ENCODE data around the gene KIF9. TPM values are rescaled to one million over a fixed set of nuclear protein-coding genes. Genes with fewer than 3 reads are reported as not detected.
A peak's percentile ranks its signal among the peaks of the same experiment; 100 is the strongest.

KIF9 gene
- total RNA-seq, 1 experiment from 2014 or later: 5.8 TPM

DNA sequence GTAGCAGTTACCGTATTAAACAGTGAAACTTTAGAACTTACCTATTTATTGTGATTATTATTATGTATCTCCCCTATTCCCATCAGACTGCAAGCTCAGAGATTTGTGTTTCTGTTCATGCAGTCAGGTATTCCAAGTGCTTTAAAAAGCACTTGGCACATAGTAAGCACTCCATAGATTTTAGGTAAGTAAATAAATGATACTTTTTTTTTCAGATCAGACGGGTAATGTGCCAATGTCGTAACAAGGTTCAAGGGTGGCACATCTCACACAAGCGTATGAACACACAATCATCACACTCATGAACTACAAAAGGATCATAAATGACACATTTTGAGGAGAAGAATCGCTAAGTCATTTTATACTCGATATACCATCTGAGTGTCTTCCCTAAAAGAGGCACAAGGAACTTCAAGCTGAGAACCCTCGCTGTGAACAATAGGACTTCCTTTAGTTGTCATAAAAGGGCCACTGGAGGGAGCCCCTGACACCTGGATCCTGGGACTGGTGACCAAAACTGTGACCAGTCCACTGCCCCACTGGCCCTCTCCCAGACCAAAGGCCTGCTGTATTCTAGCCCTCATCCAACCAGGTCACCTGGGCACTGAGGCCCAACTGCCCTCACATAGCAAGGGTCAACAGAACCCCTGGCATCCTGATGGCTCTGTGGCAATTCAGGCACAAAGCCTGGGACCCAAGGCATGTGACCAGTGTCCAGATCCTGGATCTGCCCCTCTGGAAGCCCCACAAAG is 32.1 kb downstream of the KIF9 start:
- Mint-ChIP-seq H3K27me3 (ENCODE audit: low read depth) (no peaks in the 10 kb centered on the region), H3K4me1 (peaks cover 4% of the 10 kb centered on the region), H3K36me3 (no peaks in the 10 kb centered on the region), H3K9me3 (no peaks in the 10 kb centered on the region), H3K4me3 (no peak overlapping the region), H3K27ac (no peak overlapping the region)
- DNase-seq (ENCODE audit: low spot score) (peak; percentile 44), ATAC-seq (peak; percentile 78)
- no peak for TF ChIP-seq GTF2I (CRISPR knock-in tag; conservative IDR thresholded peaks at IDR 0.05)
- TF ChIP-seq, protein P1, sequence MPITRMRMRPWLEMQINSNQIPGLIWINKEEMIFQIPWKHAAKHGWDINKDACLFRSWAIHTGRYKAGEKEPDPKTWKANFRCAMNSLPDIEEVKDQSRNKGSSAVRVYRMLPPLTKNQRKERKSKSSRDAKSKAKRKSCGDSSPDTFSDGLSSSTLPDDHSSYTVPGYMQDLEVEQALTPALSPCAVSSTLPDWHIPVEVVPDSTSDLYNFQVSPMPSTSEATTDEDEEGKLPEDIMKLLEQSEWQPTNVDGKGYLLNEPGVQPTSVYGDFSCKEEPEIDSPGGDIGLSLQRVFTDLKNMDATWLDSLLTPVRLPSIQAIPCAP (CRISPR knock-in tag; IDR thresholded peaks at IDR 0.05): no peak
- no peak for TF ChIP-seq NFATC4 (CRISPR knock-in tag; IDR thresholded peaks at IDR 0.05)
- no peak for TF ChIP-seq ZNF138 (CRISPR knock-in tag; conservative IDR thresholded peaks at IDR 0.05)
- no peak for TF ChIP-seq HMGA2 (CRISPR knock-in tag; IDR thresholded peaks at IDR 0.05)
- TF ChIP-seq OVOL2 (CRISPR knock-in tag; IDR thresholded peaks at IDR 0.05; ENCODE audit: borderline replicate concordance): no peak
- TF ChIP-seq, protein P2, sequence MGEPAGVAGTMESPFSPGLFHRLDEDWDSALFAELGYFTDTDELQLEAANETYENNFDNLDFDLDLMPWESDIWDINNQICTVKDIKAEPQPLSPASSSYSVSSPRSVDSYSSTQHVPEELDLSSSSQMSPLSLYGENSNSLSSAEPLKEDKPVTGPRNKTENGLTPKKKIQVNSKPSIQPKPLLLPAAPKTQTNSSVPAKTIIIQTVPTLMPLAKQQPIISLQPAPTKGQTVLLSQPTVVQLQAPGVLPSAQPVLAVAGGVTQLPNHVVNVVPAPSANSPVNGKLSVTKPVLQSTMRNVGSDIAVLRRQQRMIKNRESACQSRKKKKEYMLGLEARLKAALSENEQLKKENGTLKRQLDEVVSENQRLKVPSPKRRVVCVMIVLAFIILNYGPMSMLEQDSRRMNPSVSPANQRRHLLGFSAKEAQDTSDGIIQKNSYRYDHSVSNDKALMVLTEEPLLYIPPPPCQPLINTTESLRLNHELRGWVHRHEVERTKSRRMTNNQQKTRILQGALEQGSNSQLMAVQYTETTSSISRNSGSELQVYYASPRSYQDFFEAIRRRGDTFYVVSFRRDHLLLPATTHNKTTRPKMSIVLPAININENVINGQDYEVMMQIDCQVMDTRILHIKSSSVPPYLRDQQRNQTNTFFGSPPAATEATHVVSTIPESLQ (CRISPR knock-in tag; IDR thresholded peaks at IDR 0.05): no peak
- TF ChIP-seq, protein P3, sequence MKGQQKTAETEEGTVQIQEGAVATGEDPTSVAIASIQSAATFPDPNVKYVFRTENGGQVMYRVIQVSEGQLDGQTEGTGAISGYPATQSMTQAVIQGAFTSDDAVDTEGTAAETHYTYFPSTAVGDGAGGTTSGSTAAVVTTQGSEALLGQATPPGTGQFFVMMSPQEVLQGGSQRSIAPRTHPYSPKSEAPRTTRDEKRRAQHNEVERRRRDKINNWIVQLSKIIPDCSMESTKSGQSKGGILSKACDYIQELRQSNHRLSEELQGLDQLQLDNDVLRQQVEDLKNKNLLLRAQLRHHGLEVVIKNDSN (CRISPR knock-in tag; IDR thresholded peaks at IDR 0.05): no peak
- TF ChIP-seq, protein P4, sequence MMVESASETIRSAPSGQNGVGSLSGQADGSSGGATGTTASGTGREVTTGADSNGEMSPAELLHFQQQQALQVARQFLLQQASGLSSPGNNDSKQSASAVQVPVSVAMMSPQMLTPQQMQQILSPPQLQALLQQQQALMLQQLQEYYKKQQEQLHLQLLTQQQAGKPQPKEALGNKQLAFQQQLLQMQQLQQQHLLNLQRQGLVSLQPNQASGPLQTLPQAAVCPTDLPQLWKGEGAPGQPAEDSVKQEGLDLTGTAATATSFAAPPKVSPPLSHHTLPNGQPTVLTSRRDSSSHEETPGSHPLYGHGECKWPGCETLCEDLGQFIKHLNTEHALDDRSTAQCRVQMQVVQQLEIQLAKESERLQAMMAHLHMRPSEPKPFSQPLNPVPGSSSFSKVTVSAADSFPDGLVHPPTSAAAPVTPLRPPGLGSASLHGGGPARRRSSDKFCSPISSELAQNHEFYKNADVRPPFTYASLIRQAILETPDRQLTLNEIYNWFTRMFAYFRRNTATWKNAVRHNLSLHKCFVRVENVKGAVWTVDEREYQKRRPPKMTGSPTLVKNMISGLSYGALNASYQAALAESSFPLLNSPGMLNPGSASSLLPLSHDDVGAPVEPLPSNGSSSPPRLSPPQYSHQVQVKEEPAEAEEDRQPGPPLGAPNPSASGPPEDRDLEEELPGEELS (CRISPR knock-in tag; IDR thresholded peaks at IDR 0.05): no peak
- no peak for TF ChIP-seq ZNF423 (CRISPR knock-in tag; IDR thresholded peaks at IDR 0.05)
- ChIA-PET POLR2A (no interaction called here), CTCF (interaction anchor here (0.6 to 2.0 kb wide), 15 partner anchors 9 to 171 kb away, joined by 3 to 11 read pairs (median 3); no protein-coding TSS in a partner anchor)

DNA sequence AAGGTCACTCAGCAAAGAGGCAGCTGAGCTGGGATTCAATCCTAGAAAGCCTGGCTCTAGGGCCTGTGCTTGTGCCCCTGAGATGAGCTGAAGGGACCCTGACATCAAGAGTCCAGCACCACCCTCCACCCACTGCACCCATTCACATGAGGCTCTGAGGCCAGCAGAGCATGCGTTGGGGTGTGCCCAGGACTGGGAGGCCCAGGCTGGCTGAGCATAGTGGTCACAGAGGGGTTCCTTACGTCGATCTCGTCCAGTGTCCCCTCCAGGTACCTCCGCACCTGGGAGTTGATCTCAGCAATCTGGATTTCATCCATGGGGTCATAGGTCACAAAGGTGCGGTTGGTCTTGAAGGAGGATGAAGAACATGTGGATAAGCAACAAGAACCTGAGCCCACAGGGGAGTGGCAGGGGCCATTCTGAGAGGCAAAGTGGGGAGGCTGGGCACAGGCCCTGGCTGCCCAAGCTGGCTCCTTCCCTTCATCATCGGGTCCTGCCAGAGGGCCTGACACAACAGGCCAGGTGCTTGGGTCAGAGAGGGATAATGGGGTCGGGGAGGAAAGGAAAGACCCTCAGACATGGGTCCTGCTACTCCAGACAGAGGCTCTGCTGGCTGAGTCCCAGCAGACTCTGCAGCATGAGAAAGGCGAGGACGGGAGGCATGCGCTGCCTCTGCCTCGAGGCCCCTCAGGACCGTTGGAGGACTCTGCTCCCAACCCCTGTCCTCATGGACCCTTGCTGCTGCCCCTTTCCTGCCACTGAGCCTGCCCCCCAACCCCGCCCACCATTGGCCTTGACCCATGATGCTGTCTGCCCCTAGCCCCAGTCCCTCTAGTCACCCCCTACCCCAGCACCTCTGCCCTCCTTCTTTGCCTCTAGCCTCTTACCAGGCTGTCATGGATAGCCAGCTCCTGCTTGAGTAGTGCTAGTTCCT is 35.2 kb downstream of the KIF9 start:
- Mint-ChIP-seq H3K27me3 (ENCODE audit: low read depth) (no peaks in the 10 kb centered on the region), H3K4me1 (peaks cover 4% of the 10 kb centered on the region), H3K36me3 (no peaks in the 10 kb centered on the region), H3K4me3 (no peak overlapping the region), H3K27ac (0 out of 2 replicates have a peak overlapping the region, but pooled peaks have one; percentile 29), H3K9me3 (no peaks in the 10 kb centered on the region)
- DNase-seq (ENCODE audit: low spot score): no peak
- no peak for ATAC-seq
- ChIA-PET POLR2A (interaction anchor here (0.5 kb wide), 1 partner anchor 312 kb away, joined by 5 read pairs; no protein-coding TSS in a partner anchor), CTCF (interaction anchor here (0.6 to 1.2 kb wide), 2 partner anchors 124 to 246 kb away, joined by 3 to 4 read pairs; no protein-coding TSS in a partner anchor)
- TF ChIP-seq, protein P5, sequence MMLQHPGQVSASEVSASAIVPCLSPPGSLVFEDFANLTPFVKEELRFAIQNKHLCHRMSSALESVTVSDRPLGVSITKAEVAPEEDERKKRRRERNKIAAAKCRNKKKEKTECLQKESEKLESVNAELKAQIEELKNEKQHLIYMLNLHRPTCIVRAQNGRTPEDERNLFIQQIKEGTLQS (CRISPR knock-in tag; conservative IDR thresholded peaks at IDR 0.05): no peak
- TF ChIP-seq, protein P6, sequence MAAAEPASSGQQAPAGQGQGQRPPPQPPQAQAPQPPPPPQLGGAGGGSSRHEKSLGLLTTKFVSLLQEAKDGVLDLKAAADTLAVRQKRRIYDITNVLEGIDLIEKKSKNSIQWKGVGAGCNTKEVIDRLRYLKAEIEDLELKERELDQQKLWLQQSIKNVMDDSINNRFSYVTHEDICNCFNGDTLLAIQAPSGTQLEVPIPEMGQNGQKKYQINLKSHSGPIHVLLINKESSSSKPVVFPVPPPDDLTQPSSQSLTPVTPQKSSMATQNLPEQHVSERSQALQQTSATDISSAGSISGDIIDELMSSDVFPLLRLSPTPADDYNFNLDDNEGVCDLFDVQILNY (CRISPR knock-in tag; IDR thresholded peaks at IDR 0.05): no peak
- TF ChIP-seq, protein P7, sequence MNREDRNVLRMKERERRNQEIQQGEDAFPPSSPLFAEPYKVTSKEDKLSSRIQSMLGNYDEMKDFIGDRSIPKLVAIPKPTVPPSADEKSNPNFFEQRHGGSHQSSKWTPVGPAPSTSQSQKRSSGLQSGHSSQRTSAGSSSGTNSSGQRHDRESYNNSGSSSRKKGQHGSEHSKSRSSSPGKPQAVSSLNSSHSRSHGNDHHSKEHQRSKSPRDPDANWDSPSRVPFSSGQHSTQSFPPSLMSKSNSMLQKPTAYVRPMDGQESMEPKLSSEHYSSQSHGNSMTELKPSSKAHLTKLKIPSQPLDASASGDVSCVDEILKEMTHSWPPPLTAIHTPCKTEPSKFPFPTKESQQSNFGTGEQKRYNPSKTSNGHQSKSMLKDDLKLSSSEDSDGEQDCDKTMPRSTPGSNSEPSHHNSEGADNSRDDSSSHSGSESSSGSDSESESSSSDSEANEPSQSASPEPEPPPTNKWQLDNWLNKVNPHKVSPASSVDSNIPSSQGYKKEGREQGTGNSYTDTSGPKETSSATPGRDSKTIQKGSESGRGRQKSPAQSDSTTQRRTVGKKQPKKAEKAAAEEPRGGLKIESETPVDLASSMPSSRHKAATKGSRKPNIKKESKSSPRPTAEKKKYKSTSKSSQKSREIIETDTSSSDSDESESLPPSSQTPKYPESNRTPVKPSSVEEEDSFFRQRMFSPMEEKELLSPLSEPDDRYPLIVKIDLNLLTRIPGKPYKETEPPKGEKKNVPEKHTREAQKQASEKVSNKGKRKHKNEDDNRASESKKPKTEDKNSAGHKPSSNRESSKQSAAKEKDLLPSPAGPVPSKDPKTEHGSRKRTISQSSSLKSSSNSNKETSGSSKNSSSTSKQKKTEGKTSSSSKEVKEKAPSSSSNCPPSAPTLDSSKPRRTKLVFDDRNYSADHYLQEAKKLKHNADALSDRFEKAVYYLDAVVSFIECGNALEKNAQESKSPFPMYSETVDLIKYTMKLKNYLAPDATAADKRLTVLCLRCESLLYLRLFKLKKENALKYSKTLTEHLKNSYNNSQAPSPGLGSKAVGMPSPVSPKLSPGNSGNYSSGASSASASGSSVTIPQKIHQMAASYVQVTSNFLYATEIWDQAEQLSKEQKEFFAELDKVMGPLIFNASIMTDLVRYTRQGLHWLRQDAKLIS (CRISPR knock-in tag; IDR thresholded peaks at IDR 0.05; ENCODE audit: borderline replicate concordance): no peak
- no peak for TF ChIP-seq ZNF317 (CRISPR knock-in tag; IDR thresholded peaks at IDR 0.05; ENCODE audit: borderline replicate concordance, low read depth)
- TF ChIP-seq RORB (CRISPR knock-in tag; IDR thresholded peaks at IDR 0.05): no peak
- TF ChIP-seq NR3C1 (CRISPR knock-in tag; conservative IDR thresholded peaks at IDR 0.05; ENCODE audit: low read depth): no peak
- TF ChIP-seq, protein P4 (CRISPR knock-in tag; IDR thresholded peaks at IDR 0.05): no peak
- TF ChIP-seq, protein P8, sequence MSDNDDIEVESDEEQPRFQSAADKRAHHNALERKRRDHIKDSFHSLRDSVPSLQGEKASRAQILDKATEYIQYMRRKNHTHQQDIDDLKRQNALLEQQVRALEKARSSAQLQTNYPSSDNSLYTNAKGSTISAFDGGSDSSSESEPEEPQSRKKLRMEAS (CRISPR knock-in tag; IDR thresholded peaks at IDR 0.05): no peak
